ENCODE measurements around the gene RPS6KC1. TPM values are rescaled to one million over a fixed set of nuclear protein-coding genes. Genes with fewer than 3 reads are reported as not detected.

RPS6KC1 gene
- polyA plus RNA-seq, 3 donors: 8.9 to 16.0 (median 11.4) TPM

- H3K79me2 ChIP-seq (ENCODE audit: insufficient read depth, low read length): no peaks in the 10 kb centered on the region
- no peaks in the 10 kb centered on the region for H3K27me3 Mint-ChIP-seq (ENCODE audit: low read depth in 3 of 3)
- H3K27ac Mint-ChIP-seq: no peak overlapping the region
- TF ChIP-seq CTCF (IDR thresholded peaks at IDR 0.05): no peak
- no peaks in the 10 kb centered on the region for H3K9me3 ChIP-seq (replicated peaks in 1 of 2; ENCODE audit: control insufficient read depth in 1 of 2, insufficient read depth in 1 of 2, low read length in 2 of 2)
- H3K36me3 Mint-ChIP-seq: peaks cover 15 to 20% of the 10 kb centered on the region in 2 donors
- no peak overlapping the region for H3K4me3 Mint-ChIP-seq
- DNase-seq: no peak
- intact Hi-C loops (cut with micrococcal nuclease): no loop called here
- no peak overlapping the region for H2AFZ ChIP-seq (ENCODE audit: insufficient read depth, low read depth, low read length, poor library complexity, severe bottlenecking)
- no peak overlapping the region for H3K27ac ChIP-seq (ENCODE audit: low read depth in 1 of 2, low read length in 2 of 2)
- H3K4me1 Mint-ChIP-seq: peaks cover 3% of the 10 kb centered on the region
- no peaks in the 10 kb centered on the region for H3K9me3 Mint-ChIP-seq
- no peaks in the 10 kb centered on the region for H3K4me1 ChIP-seq (ENCODE audit: control insufficient read depth in 1 of 2, insufficient read depth in 2 of 2, low read length in 2 of 2)
- WGBS (ENCODE audit: insufficient coverage): 98% methylated on average over 4 of the region's 6 CpGs
- peaks cover 0 to 9% of the 10 kb centered on the region in 2 donors for H3K36me3 ChIP-seq (replicated peaks in 1 of 2; ENCODE audit: control insufficient read depth in 1 of 2, insufficient read depth in 2 of 2, low read length in 2 of 2)
- H3K9ac ChIP-seq (ENCODE audit: insufficient read depth, low read length, poor library complexity, severe bottlenecking): no peak overlapping the region
- no peaks in the 10 kb centered on the region for H4K20me1 ChIP-seq (ENCODE audit: insufficient read depth, low read length)
- no peak overlapping the region for H3K4me3 ChIP-seq (replicated peaks in 1 of 3; ENCODE audit: low read depth in 2 of 3, low read length in 3 of 3)
- no peaks in the 10 kb centered on the region for H3K27me3 ChIP-seq (ENCODE audit: control insufficient read depth in 2 of 2, insufficient read depth in 2 of 2, low read length in 2 of 2)
- no peak overlapping the region for H3K4me2 ChIP-seq (replicated peaks; ENCODE audit: extremely low read depth, low read length, poor library complexity, severe bottlenecking)
These were observed 199.0 kb downstream of the RPS6KC1 start for GRCh38 chr1:213250041-213250440.

GRCh38 chr1:213250446-213250845, 199.4 kb downstream of the RPS6KC1 start:
- Histone ChIP-seq H3K27me3 (ENCODE audit: control insufficient read depth in 2 of 2, insufficient read depth in 2 of 2, low read length in 2 of 2) (no peaks in the 10 kb centered on the region), H3K27ac (ENCODE audit: low read depth in 1 of 2, low read length in 2 of 2) (no peak overlapping the region), H3K36me3 (replicated peaks in 1 of 2; ENCODE audit: control insufficient read depth in 1 of 2, insufficient read depth in 2 of 2, low read length in 2 of 2) (peaks cover 0 to 9% of the 10 kb centered on the region in 2 donors), H3K79me2 (ENCODE audit: insufficient read depth, low read length) (no peaks in the 10 kb centered on the region), H3K4me1 (ENCODE audit: control insufficient read depth in 1 of 2, insufficient read depth in 2 of 2, low read length in 2 of 2) (no peaks in the 10 kb centered on the region), H3K4me2 (replicated peaks; ENCODE audit: extremely low read depth, low read length, poor library complexity, severe bottlenecking) (no peak overlapping the region), H3K9ac (ENCODE audit: insufficient read depth, low read length, poor library complexity, severe bottlenecking) (no peak overlapping the region), H3K9me3 (replicated peaks in 1 of 2; ENCODE audit: control insufficient read depth in 1 of 2, insufficient read depth in 1 of 2, low read length in 2 of 2) (no peaks in the 10 kb centered on the region), H2AFZ (ENCODE audit: insufficient read depth, low read depth, low read length, poor library complexity, severe bottlenecking) (no peak overlapping the region), H3K4me3 (replicated peaks in 1 of 3; ENCODE audit: low read depth in 2 of 3, low read length in 3 of 3) (no peak overlapping the region), H4K20me1 (ENCODE audit: insufficient read depth, low read length) (no peaks in the 10 kb centered on the region)
- Mint-ChIP-seq H3K27me3 (ENCODE audit: low read depth in 3 of 3) (no peaks in the 10 kb centered on the region), H3K27ac (no peak overlapping the region), H3K4me1 (peaks cover 3% of the 10 kb centered on the region), H3K9me3 (no peaks in the 10 kb centered on the region), H3K36me3 (peaks cover 12 to 18% of the 10 kb centered on the region in 2 donors), H3K4me3 (no peak overlapping the region)
- DNase-seq: no peak
- intact Hi-C loops (cut with micrococcal nuclease): no loop called here
- no peak for TF ChIP-seq CTCF (IDR thresholded peaks at IDR 0.05)
- no CpG with 5 or more reads among the region's 3 CpGs for WGBS (ENCODE audit: insufficient coverage)
